Stomach (tissue), 9 donors: Measurements from ENCODE around the gene TPP2. TPM values are rescaled to one million over a fixed set of nuclear protein-coding genes. Genes with fewer than 3 reads are reported as not detected.

Experiments used
- DNase-seq, 2 donors: peaks; one replicate each; pipeline versions ENCODE4 v3.0.0 to v3.0.0-alpha.2; 2013 to 2019
- H3K27ac ChIP-seq, 5 donors: fragments of 200-600 bp in 4 of 5; sonication (generic) in 4 of 5; one replicate each; pipeline ENCODE4 v1.5.1; 2013 to 2019; ENCODE audit warnings: mild to moderate bottlenecking in 1 of 5, moderate library complexity in 1 of 5
- H3K27me3 ChIP-seq, 3 donors: fragments of 200-600 bp; sonication (generic); one replicate each; pipeline ENCODE4 v1.5.1; 2017 to 2019; ENCODE audit warnings: mixed run types in 1 of 3
- H3K36me3 ChIP-seq, 4 donors: fragments of 200-600 bp; sonication (generic); 1 replicate in 3 of 4; 2 replicates in 1 of 4; pipeline ENCODE4 v1.5.1; 2016 to 2019
- H3K4me1 ChIP-seq, 4 donors: fragments of 200-600 bp; sonication (generic); one replicate each; pipeline ENCODE4 v1.5.1; 2016 to 2019
- H3K4me3 ChIP-seq, 4 donors: fragments of 200-600 bp; sonication (generic) in 3 of 4; one replicate each; pipeline ENCODE4 v1.5.1; 2016 to 2019; ENCODE audit warnings: mild to moderate bottlenecking in 1 of 4
- H3K9me3 ChIP-seq, 4 donors: fragments of 200-600 bp; sonication (generic); one replicate each; pipeline ENCODE4 v1.5.1; 2016 to 2019
- CTCF ChIP-seq, 7 experiments: fragments of 450-650 bp in 4 of 7; fragments of 200-600 bp in 3 of 7; sonication (generic) in 3 of 7; IDR thresholded peaks; one replicate each; pipeline ENCODE4 v1.5.1; 2016 to 2019; ENCODE audit warnings: antibody characterized with exemption in 7 of 7, control low read depth in 2 of 7, mild to moderate bottlenecking in 1 of 7
- EP300 ChIP-seq: sonication (generic); formaldehyde crosslinking; IDR thresholded peaks from one replicate; pipeline ENCODE4 v1.6.1; 2017; ENCODE audit warnings: antibody characterized with exemption
- POLR2A ChIP-seq, 4 donors: fragments of 450-650 bp; IDR thresholded peaks; one replicate each; pipeline ENCODE4 v1.6.1; 2016; ENCODE audit warnings: antibody characterized with exemption in 4 of 4, control low read depth in 2 of 4, mild to moderate bottlenecking in 1 of 4, moderate library complexity in 1 of 4
- POLR2AphosphoS5 ChIP-seq, 3 donors: sonication (generic); formaldehyde crosslinking; IDR thresholded peaks; one replicate each; pipeline ENCODE4 v1.6.1; 2016; ENCODE audit warnings: antibody characterized with exemption in 3 of 3
- WGBS, 5 donors: extraction: QIAGEN DNeasy Blood & Tissue Kit in 3 of 5; methylation state at CpG; one replicate each; pipeline versions ENCODE4 v1.1.5 to v1.1.7; 2013 to 2018; 5-methylcytosine and 5-hydroxymethylcytosine counted together
- intact Hi-C: fragments of 100-400 bp; cut with DNase I; formaldehyde crosslinking; loops from one replicate; pipeline ENCODE4 v1.15.1; 2023; ENCODE audit warnings: low total_unique reads
- polyA plus RNA-seq, 3 donors: library from polyadenylated mRNA; stranded (reverse); fragments of 200-250 nt; gene quantifications; one replicate each; pipeline ENCODE4 v1.2.3, GENCODE V29; 2013
- total RNA-seq, 5 donors: library from RNA; depleted of rRNA; stranded (reverse); fragments of >200 nt; gene quantifications; one replicate each; pipeline versions ENCODE4 v1.1.0 to v1.2.3, GENCODE V29; 2014 to 2016
- donor health status: healthy with polysubstance abuse.
- donor health status: Bipolar disorder and iron deficiency.
- donor health status: healthy.

Gene TPP2
- total and polyA plus RNA-seq, 8 donors: 10.1 to 103 (median 26.1) TPM

- Histone ChIP-seq H3K4me1 (peaks cover 0 to 4% (median under 1%) of the 10 kb centered on the region in 4 donors), H3K36me3 (peaks cover 39 to 93% (median 83%) of the 10 kb centered on the region in 4 donors)
Observed at GRCh38 chr13:102648046-102648445, 51.3 kb downstream of the TPP2 start.

GRCh38 chr13:102650444-102650843 is 53.7 kb downstream of the TPP2 start:
- no peaks in the 10 kb centered on the region for H3K9me3 ChIP-seq
- H3K4me3 ChIP-seq: no peak overlapping the region
- intact Hi-C loops: no loop called here
- H3K27ac ChIP-seq: no peak overlapping the region
- TF ChIP-seq POLR2AphosphoS5 (IDR thresholded peaks at IDR 0.05): no peak
- no peak for TF ChIP-seq CTCF (IDR thresholded peaks at IDR 0.05)
- TF ChIP-seq EP300: no peak
- TF ChIP-seq POLR2A (IDR thresholded peaks at IDR 0.05): no peak
- H3K27me3 ChIP-seq: no peaks in the 10 kb centered on the region
- DNase-seq: no peak
- H3K36me3 ChIP-seq: peaks cover 32 to 85% (median 75%) of the 10 kb centered on the region in 4 donors
- 86 to 98% (median 96%) methylated on average over 3 of the region's 3 CpGs for WGBS, 5 donors
- H3K4me1 ChIP-seq: peaks cover 0 to 4% (median 0%) of the 10 kb centered on the region in 4 donors

More at GRCh38 chr13:102648046-102648445, 51.3 kb downstream of the TPP2 start:
- Histone ChIP-seq H3K27ac (no peak overlapping the region), H3K9me3 (no peaks in the 10 kb centered on the region), H3K4me3 (no peak overlapping the region), H3K27me3 (no peaks in the 10 kb centered on the region)
- no peak for TF ChIP-seq POLR2A (IDR thresholded peaks at IDR 0.05)
- TF ChIP-seq CTCF (IDR thresholded peaks at IDR 0.05): no peak
- TF ChIP-seq EP300: no peak
- no peak for TF ChIP-seq POLR2AphosphoS5 (IDR thresholded peaks at IDR 0.05)
- DNase-seq: no peak
- 64 to 91% (median 80%) methylated on average over 3 of the region's 3 CpGs for WGBS, 5 donors
- intact Hi-C loops: no loop called here

- Histone ChIP-seq H3K4me1 (peaks cover 0 to 4% (median 0%) of the 10 kb centered on the region in 4 donors), H3K36me3 (peaks cover 24 to 85% (median 75%) of the 10 kb centered on the region in 4 donors), H3K9me3 (no peaks in the 10 kb centered on the region), H3K27me3 (no peaks in the 10 kb centered on the region), H3K4me3 (no peak overlapping the region), H3K27ac (no peak overlapping the region)
- no peak for DNase-seq
- no peak for TF ChIP-seq EP300
- no peak for TF ChIP-seq POLR2AphosphoS5 (IDR thresholded peaks at IDR 0.05)
- TF ChIP-seq POLR2A (IDR thresholded peaks at IDR 0.05): no peak
- no peak for TF ChIP-seq CTCF (IDR thresholded peaks at IDR 0.05)
- intact Hi-C loops: no loop called here
Observed at GRCh38 chr13:102651392-102651791, 54.6 kb downstream of the TPP2 start.

DNA sequence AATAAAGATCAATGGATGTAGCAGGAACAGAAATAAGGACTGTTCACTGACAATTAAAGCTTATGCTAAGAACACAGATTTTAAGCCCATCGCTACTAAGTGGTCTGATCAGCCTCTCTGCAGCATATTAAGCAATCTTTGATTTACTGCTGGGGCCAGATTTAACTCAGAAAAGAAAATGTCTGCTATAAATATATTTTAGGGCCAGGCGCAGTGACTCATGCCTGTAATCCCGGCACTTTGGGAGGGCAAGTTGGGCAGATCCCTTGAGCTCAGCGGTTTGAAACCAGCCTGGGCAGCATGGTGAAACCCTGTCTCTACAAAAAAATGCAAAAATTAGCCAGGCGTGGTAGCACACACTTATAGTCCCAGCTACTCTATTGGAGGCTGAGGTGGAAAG is 55.1 kb downstream of the TPP2 start:
- H3K4me1 ChIP-seq: peaks cover 0 to 4% (median 0%) of the 10 kb centered on the region in 4 donors
- DNase-seq: no peak
- H3K9me3 ChIP-seq: no peaks in the 10 kb centered on the region
- intact Hi-C loops: no loop called here
- no peak for TF ChIP-seq CTCF (IDR thresholded peaks at IDR 0.05)
- TF ChIP-seq POLR2A (IDR thresholded peaks at IDR 0.05): no peak
- no peak for TF ChIP-seq EP300
- TF ChIP-seq POLR2AphosphoS5 (IDR thresholded peaks at IDR 0.05): no peak
- H3K4me3 ChIP-seq: no peak overlapping the region
- H3K27ac ChIP-seq: no peak overlapping the region
- 73 to 90% (median 86%) methylated on average over 5 of the region's 5 CpGs for WGBS, 5 donors
- H3K36me3 ChIP-seq: peaks cover 20 to 85% (median 75%) of the 10 kb centered on the region in 4 donors
- no peaks in the 10 kb centered on the region for H3K27me3 ChIP-seq
